Measurements from ENCODE around the gene HORMAD1. TPM values are rescaled to one million over a fixed set of nuclear protein-coding genes. Genes with fewer than 3 reads are reported as not detected.
"Not testable (repeated sequence)": the region's sequence is repeated elsewhere in the genome, so short reads cannot be mapped to it uniquely, and the experiment has no call there.

HORMAD1 gene, protein sequence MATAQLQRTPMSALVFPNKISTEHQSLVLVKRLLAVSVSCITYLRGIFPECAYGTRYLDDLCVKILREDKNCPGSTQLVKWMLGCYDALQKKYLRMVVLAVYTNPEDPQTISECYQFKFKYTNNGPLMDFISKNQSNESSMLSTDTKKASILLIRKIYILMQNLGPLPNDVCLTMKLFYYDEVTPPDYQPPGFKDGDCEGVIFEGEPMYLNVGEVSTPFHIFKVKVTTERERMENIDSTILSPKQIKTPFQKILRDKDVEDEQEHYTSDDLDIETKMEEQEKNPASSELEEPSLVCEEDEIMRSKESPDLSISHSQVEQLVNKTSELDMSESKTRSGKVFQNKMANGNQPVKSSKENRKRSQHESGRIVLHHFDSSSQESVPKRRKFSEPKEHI
- total RNA-seq (2014; rRNA removed; shearing (Covaris generic)) (not detected in 2 replicates), total RNA-seq (2022) (0.22 and 0.89 TPM in 2 replicates), Bru-seq, nascent RNA (percentile 35 among the genes with signal in this experiment), BruChase-seq, experiment 1, labeled RNA remaining after a 6-hour chase (percentile 34 among the genes with signal in this experiment), BruChase-seq, experiment 2, labeled RNA remaining after a 2-hour chase (percentile 34 among the genes with signal in this experiment)
- long read RNA-seq = 0 reads

- H3K27ac ChIP-seq (ENCODE audit: low read depth, low read length, poor library complexity, severe bottlenecking) = no peak within 1 kb of the TSS
- TF ChIP-seq CTCF (conservative IDR thresholded peaks at IDR 0.05; ENCODE audit: low read length) (no peak), EZH2phosphoT487 (IDR thresholded peaks at IDR 0.05; ENCODE audit: borderline replicate concordance, low read depth, low read length) (no peak)
- H3K4me2 ChIP-seq (ENCODE audit: low read length) = no peak within 1 kb of the TSS
- POLR2A ChIA-PET = interaction anchor here (1.5 kb wide), 1 partner anchor 10 kb away, joined by 3 read pairs; no protein-coding TSS in a partner anchor
- H2AFZ ChIP-seq (ENCODE audit: low read length) = no peak within 1 kb of the TSS
- H4K20me1 ChIP-seq (ENCODE audit: insufficient read depth, low read length) = no peaks in the 10 kb centered on the region
- no peaks in the 10 kb centered on the region for H3K4me1 ChIP-seq (ENCODE audit: insufficient read depth, low read length, poor library complexity, severe bottlenecking)
- no peaks in the 10 kb centered on the region for H3K9me2 ChIP-seq (ENCODE audit: insufficient read depth, low read length)
- CTCF ChIA-PET (ENCODE audit: unreplicated experiment) = no interaction called here
- no peak within 1 kb of the TSS for H3K4me3 ChIP-seq (ENCODE audit: low read depth, low read length, poor library complexity, severe bottlenecking)
- no peak for DNase-seq (ENCODE audit: low spot score)
- no peaks in the 10 kb centered on the region for H3K36me3 ChIP-seq (ENCODE audit: insufficient read depth, low read length)
- intact Hi-C loops (cut with micrococcal nuclease; ENCODE audit: unreplicated experiment) = no loop called here
- H3K9me3 ChIP-seq (ENCODE audit: low read length) = no peaks in the 10 kb centered on the region
- no TSS peak for BruUV-seq (replicated peaks)
- H3K79me2 ChIP-seq (ENCODE audit: insufficient read depth, low read depth, low read length) = no peaks in the 10 kb centered on the region
Measured at GRCh38 chr1:150720703-150721102, at the start of gene HORMAD1. HORMAD1 (minus strand) TSS chr1:150720895; CDS start chr1:150719505, 1,390 bp downstream.

DNA sequence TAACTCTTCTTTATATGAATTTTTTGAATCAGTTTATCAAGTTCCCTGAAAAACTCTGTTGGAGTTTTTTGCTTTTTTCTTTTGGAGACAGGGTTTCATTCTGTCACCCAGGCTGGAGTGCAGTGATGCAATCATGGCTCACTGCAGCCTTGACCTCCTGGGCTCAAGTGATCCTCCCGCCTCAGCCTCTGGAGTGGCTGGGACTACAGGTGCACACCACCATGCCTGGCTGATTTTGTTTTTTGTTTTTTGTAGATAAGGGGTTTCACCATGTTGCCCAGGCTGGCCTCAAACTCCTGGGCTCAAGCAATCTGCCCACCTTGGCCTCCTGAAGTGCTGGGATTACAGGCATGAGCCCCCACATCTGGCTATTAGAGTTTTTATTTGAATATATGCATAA, 47.0 kb upstream of the HORMAD1 start:
- CTCF ChIA-PET (ENCODE audit: unreplicated experiment) = interaction anchor here (0.6 kb wide), 1 partner anchor 8 kb away, joined by 3 read pairs; no protein-coding TSS in a partner anchor
- H3K36me3 ChIP-seq (ENCODE audit: insufficient read depth, low read length); H4K20me1 ChIP-seq (ENCODE audit: insufficient read depth, low read length); H3K4me2 ChIP-seq (ENCODE audit: low read length); H3K9me3 ChIP-seq (ENCODE audit: low read length); BruUV-seq (replicated peaks); H3K4me3 ChIP-seq (ENCODE audit: low read depth, low read length, poor library complexity, severe bottlenecking); H3K27ac ChIP-seq (ENCODE audit: low read depth, low read length, poor library complexity, severe bottlenecking); H3K9me2 ChIP-seq (ENCODE audit: insufficient read depth, low read length): not testable (repeated sequence)
- H3K79me2 ChIP-seq (ENCODE audit: insufficient read depth, low read depth, low read length) = peaks cover 29% of the 10 kb centered on the region
- DNase-seq (ENCODE audit: low spot score) = peak; percentile 24
- peak overlapping the region; percentile 68; the same call in 1 of the 2 replicates for H2AFZ ChIP-seq (ENCODE audit: low read length)
- intact Hi-C loops (cut with micrococcal nuclease; ENCODE audit: unreplicated experiment) = loop anchor here (5.0 kb wide), 1 partner anchor 205 kb away; no protein-coding TSS in a partner anchor
- POLR2A ChIA-PET = interaction anchor here (0.7 to 1.4 kb wide), 3 partner anchors 15 to 76 kb away, joined by 3 to 5 read pairs (median 4); no protein-coding TSS in a partner anchor
- peaks cover 49% of the 10 kb centered on the region for H3K4me1 ChIP-seq (ENCODE audit: insufficient read depth, low read length, poor library complexity, severe bottlenecking)

- H3K36me3 ChIP-seq (ENCODE audit: insufficient read depth, low read length) = peaks cover 23% of the 10 kb centered on the region
- H3K79me2 ChIP-seq (ENCODE audit: insufficient read depth, low read depth, low read length) = peaks cover 47% of the 10 kb centered on the region
- BruUV-seq (replicated peaks); H3K9me2 ChIP-seq (ENCODE audit: insufficient read depth, low read length); DNase-seq (ENCODE audit: low spot score); H3K9me3 ChIP-seq (ENCODE audit: low read length); H4K20me1 ChIP-seq (ENCODE audit: insufficient read depth, low read length); CTCF ChIA-PET (ENCODE audit: unreplicated experiment): not testable (repeated sequence)
- intact Hi-C loops (cut with micrococcal nuclease; ENCODE audit: unreplicated experiment) = loop anchor here (1.0 to 5.0 kb wide), 2 partner anchors 156 to 204 kb away; no protein-coding TSS in a partner anchor
- peaks cover 50% of the 10 kb centered on the region for H3K4me1 ChIP-seq (ENCODE audit: insufficient read depth, low read length, poor library complexity, severe bottlenecking)
- POLR2A ChIA-PET = interaction anchor here (0.5 to 2.2 kb wide), 7 partner anchors 9 to 93 kb away, joined by 3 to 9 read pairs (median 3); partner anchors contain the start of gene GOLPH3L
- peak overlapping the region; percentile 87 for H3K4me3 ChIP-seq (ENCODE audit: low read depth, low read length, poor library complexity, severe bottlenecking)
- H2AFZ ChIP-seq (ENCODE audit: low read length) = peak overlapping the region; percentile 94; the same call in 1 of the 2 replicates
- H3K27ac ChIP-seq (ENCODE audit: low read depth, low read length, poor library complexity, severe bottlenecking) = peak overlapping the region; percentile 80
- peak overlapping the region; percentile 84 for H3K4me2 ChIP-seq (ENCODE audit: low read length)
Measured at GRCh38 chr1:150765977-150766301, 45.2 kb upstream of the HORMAD1 start.

Data from OCI-LY7 (cell line).